HG02610 (cell line): Measurements from ENCODE around the gene GLRX3.

Experiments
- ATAC-seq: cut with Tn5 transposase; IDR thresholded peaks from one replicate; pipeline ENCODE4 v1.9.1; 2021; ENCODE audit warnings: mild to moderate bottlenecking, moderate library complexity; ENCODE audit not compliant: unreplicated experiment

GLRX3 gene

DNA sequence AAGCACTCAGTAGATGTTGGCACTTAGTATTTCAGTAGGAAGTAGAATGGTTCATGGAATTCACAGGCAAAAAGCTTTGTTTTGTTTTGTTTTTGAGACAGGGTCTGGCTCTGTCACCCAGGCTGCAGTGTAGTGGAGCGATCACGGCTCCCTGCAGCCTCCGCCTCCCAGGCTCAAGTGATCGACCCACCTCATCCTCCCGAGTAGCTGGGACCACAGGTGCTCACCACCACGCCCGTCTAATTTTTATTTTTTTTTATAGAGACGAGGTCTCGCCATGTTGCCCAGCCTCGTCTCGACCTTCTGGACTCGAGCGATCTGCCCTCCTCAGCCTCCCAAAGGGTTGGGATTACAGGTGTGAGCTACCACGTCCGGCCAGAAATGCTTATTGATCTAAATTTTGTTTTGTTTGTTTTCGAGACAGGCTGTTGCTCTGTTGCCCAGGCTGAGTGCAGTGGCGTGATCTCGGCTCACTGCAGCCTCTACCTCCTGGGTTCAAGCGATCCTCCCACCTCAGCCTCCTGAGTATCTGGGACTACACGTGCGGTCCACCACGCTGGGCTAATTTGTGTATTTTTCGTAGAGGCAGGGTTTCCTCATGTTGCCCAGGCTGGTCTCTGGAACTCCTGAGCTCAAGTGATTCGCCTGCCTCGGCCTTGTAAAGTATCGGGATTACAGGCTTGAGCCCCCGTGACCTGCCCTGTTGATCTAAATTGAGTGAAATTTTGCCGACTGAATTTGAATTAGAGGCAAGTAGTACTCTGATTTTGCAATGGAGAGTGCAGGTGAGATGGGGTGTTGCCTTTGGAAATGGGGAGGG is 1.7 kb downstream of the GLRX3 start:
- ATAC-seq, result no peak

DNA sequence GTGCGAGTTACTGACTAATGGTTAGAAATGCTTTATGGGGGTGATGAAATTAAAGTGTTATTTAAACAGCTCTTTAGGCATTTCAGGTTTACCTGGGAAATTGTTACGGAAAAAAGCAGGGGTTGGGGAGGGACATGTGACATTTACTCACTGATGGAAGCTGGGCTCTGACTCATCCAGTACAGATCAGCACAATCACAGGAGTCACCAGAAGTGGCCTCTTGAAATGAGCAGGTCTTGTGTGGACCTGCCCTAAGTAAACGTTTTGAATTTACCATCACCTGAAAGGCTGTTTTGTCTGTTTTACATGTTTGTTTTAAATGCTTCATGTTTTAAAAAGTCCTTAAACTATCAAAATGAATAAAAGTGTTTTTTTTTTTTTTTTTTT is 2.3 kb downstream of the GLRX3 start:
- no peak for ATAC-seq

DNA sequence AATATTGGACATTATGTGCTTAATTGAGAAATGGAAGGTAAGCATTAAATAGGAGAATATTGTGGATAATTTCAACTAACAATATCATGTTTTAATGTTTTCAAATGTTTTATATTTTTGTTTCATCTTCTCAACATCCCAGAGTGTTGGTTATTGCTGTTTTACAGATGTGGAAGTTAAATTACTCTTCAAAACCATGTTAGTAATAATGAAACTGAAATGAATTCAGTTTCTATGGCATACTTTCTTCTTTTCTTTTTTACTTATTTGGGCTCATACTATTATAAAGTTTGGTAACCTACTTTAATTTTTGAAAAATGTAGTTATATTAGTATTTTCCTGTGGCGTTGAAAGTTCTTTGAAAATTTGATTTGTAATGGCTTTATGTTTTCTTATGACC is 4.2 kb downstream of the GLRX3 start:
- ATAC-seq, result no peak

DNA sequence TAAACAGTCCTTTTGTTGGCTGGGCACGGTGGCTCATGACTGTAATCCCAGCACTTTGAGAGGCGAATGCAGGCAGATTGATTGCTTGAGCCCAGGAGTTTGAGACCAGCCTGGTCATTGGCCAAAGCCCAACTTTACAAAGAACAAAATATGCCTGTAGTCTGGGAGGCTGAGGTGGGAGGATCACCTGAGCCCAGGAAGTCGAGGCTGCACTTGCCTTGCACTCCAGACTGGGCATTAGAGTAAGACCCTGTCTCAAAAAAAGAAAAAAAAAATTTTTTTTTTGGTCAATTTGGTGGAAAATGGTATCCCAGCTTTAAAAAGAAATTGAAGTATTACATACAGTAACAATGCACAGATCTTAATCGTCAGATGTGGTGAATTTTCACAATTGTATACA is 4.8 kb downstream of the GLRX3 start:
- no peak for ATAC-seq

DNA sequence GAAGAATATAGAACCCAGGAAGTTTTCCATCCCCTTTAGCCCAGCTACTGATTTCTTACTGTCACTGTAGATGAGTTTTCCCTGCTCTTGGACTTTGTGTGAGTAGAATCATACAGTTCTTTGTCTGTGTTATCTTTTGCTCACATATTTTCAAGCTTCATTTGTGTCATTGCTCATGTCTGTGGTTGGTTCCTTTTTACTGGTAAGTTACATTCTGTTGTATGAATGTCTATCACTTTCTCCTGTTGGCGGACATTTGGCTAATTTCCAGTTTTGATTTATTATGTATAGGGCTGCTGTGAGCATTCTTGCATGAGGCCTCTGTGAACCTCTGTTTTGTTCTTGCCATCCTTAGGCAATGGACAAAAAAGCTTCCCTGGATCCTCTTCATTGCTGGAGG is 5.3 kb downstream of the GLRX3 start:
- peak; percentile 22 for ATAC-seq

DNA sequence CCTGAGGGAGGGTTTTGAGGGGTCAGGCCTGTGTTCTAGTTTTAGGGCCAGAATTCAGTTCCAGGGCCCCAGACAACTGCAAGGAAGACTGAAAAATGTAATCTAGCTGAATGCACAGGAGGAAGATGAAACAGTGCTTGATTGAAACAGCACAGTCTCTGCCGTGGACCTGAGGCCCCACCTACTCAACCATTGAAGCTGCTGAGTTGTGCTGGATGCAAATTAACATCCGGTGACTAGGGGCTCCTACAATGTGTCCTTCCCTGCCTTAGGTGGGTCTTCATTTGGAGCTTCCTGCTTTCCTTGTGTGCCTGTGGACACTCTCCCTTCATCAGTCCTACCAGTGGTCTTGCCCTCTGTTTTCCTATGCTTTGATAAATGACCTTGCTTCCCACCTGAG is 5.7 kb downstream of the GLRX3 start:
- peak; percentile 83 for ATAC-seq

DNA sequence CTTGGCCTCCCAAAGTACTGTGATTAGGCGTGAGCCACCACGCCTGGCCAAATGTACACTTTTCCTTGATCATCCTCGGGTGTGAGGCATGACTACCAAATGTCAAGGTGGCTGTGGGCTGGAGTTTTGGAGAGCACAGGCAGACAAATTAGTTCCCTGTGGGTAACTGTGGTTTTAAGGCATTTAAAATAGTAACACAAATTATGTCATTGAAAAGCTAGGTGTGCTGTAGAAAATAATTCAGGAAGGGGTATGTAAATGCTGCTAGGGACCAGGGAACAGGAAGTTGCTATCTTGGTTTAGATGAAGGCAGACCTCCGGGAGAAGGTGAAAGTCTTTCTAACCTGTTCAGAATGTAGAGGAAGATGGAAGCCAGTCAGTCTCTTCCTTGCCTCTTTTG is 9.9 kb downstream of the GLRX3 start:
- ATAC-seq, result no peak

DNA sequence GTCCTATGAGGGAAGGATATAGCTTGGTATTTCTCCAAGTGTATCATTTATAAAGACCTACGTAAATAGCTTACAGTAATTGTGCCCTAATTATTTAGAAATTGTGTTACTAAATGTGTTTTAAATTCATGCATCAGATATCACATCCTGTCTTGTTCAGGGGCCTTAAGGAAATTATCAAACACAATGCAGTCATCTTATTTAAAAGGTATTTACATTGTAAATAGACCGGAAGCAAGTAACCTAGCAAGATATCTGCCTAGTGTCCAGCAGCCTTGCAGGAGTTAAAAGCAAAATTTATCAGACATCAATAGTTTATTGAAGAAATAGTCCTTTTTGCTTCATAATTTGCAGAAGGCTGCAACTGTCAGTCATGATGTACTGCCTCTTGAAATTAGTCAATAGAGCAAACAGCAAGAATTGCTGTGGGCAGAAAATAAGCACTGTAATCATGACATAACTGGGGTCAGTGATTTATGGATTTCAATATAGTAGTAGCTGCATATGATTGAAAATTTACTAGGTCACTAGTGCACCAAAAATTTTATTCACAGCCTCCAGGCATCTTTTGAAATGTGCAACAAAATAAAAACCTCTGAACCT is 23.1 kb downstream of the GLRX3 start:
- no peak for ATAC-seq

DNA sequence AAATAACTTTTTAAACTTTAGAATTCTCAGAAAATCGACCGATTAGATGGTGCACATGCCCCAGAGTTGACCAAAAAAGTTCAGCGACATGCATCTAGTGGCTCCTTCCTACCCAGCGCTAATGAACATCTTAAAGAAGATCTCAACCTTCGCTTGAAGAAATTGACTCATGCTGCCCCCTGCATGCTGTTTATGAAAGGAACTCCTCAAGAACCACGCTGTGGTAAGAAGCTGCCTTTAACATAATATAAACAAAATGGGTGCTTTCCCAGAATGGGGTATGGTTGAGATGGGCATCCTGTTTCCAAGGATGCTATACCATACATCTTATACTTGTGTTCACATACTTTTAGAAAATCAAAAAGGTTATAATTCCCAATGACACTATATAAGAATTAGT is 24.6 kb downstream of the GLRX3 start:
- ATAC-seq, result no peak

DNA sequence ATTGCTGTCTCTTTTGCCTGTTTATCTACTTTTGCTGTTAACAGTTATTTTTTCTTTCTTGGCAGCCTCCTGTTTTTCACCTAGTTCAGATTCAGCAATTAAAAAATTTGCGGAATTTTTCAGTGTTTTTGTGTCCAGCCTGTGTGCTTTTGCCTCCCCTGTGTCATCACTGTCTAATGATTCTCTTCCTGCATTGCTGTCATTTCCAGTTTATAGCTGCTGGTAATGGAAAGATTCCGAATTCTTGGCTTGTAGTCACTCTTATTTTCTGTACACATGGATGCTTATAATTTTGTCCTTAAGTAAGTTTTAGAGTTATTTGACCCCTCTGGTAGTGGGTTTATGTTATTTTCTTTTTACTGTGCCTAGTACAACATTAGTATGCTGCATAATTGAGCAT is 25.1 kb downstream of the GLRX3 start:
- ATAC-seq, result no peak

DNA sequence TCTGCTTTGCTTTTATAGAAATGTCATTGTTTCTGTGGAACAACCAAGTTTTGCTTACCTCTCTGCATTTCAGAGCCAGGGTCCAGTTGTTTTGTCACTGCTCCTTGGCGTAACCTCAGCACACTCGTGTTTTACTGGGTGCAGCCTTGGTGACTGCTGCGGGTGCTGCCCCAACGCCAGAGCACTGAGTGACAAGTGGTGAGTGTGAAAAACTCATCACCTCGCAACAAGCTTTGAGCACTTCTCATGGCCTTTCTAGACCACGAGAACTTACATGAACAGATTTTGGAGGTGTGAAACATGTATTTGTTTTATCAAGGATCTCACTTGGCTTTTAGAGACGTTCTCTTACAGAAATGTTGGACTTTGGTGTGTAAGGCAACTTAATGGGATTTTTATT is 31.0 kb downstream of the GLRX3 start:
- ATAC-seq, result no peak

DNA sequence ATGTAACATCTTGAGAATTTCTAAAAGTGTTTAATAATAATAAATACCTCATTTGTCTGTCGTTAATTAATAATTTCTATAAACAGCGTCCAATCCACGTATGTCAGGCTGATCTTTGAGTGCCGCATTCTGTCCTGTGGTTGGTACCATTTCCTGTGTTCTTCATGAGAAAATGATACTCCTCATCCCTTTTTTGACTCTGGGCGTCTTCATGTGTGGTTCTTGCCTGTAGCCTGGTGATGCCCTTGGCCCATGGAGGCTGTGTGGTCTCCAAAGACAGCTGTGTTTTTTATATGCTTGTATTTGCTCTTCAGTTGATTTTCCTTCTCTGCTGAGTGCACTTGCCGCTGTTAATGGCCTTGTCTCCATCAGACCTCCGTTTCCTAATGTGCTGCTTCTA is 31.5 kb downstream of the GLRX3 start:
- ATAC-seq, result no peak

DNA sequence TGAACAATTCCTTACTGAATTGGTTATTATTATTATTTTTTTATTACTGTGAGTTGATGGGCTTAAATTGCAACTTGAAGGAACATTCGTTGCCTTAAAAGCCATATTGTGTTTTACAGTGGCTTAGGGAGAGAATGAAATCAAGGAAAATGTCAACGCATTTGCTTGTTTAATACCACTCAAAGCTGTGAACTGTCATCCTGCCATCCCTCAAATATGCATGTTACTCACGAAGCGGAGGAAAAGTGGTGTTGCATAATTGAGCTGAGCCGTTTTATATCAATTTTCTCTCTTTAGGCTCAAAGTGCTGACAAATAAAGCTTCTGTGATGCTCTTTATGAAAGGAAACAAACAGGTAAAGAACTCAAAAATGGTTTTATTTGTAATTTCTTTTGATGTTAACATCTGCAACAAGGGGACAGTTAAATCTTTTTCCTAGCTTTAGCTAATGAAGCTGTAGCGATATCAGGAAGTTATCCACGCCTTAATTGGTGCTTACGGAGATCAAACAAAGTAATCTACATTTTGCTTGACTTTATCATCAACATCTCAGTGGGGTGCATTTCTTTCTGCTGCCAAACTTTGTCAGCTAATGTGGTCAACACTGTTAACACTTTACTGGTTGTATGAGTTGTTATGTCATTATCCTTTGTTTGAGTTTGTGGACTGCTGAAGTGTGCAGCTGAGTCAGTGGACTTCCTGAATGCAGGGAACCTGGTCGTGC is 33.1 kb downstream of the GLRX3 start:
- ATAC-seq, result no peak

DNA sequence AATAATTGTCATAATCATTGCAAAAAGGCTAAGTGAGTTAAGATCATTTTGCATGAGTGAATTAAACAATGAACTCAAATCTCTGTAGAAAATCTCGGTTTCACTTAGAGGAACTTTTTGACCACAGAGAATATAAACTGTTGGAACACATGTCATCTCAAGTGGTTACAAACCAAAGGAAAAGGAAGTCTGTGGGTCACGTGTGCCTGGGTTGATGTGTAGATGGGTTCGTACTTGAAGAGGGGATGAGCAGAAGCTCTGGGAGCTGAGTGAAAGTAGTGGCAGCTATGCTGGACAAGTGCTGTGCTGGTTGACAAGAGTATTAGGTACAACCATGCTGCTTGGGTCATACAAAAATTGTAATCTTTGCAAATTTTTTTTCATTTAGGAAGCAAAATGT is 35.0 kb downstream of the GLRX3 start:
- peak; percentile 38 for ATAC-seq

DNA sequence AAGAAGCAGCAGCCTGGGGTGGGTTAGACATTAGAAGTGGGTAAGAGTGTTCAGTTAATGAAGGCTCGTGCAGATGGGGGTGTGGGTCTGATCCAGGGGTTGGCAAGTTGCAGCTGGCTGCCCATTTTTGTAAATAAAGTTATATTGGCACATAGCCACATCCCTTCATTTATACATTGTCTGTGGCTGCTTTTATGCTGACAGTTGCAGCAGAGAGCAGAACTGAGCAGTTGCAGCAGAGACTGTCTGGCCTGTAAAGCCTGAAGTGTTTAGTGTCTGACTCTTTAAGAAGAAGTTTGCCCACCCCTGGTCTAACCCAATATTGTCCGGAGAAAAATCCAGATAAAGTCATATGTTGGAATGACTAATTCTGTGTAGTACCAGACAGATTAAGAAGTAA is 38.1 kb downstream of the GLRX3 start:
- ATAC-seq, result no peak

DNA sequence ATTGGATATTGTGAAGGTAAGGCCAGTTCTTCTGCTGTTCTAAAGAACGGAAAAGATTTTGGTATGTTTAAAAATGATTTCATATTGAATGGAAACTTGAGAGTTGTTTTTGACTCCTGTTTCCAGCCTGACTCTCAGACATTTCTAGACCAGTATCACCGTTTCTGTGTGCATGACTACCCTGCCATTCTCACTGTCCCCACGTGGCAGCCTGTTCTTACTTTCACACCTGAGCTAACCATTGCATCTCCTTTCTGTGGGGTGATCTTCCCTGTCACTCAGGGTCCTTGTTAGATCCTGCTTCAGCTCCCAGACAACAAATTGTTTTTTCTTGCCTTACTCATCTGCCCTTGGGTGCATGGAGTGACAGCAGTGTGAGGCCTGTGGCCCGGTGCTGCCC is 38.9 kb downstream of the GLRX3 start:
- no peak for ATAC-seq

DNA sequence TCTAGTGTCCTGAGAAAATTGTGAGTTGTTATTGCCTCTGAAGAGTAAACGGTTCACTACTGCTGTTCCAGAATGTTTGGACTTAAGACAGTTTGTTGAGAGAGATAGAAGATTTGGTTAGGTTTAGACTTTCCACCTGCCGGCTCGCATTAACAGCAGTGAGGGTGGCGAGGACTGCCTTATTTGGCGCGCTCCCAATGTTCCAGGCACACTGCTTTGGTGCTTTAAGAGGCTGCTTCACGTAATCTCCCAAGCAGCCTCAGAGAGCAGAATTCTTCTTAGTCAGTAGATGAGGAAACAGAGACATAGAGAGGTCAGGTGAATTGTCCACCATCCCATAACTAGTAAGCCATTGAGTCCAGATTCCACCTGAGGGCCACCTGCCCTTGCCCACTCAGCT is 41.1 kb downstream of the GLRX3 start:
- no peak for ATAC-seq

DNA sequence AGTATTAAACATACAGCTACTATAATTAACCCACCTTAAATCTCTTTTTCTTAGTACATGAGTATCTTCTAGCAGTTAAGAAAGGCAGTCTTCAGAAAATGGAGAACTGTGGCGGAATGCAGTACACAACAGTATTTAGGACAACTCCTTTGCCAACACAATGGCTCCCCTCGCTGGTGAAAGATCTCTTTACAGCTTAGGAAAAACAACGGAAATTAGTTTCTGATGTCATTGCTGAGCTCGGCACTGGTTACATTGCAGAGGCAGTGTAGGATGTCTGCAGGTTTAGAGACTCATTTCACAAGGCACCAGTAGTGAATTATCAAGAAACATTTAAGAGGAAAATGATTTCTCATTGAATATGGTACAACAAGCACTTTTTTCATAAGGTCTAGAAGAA is 43.4 kb downstream of the GLRX3 start:
- ATAC-seq, result no peak

DNA sequence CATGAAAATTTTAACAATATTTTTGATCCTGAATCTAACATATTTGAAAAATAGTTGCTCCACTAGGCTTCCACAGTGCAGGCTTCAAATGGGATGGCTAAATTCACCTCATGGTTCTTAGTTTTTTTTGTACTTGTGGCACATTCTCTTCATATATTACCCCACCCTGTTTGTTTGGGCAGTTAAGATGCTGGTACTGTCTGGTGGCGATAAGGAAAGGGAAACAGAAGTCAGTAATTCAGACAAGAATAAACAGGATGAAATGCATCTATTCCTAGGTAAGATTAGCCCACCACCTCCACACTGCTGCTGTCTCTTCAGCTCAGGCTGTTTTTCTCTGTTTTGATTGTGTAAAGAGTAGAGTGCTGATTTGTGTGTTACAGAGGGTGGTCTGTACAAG is 44.2 kb downstream of the GLRX3 start:
- no peak for ATAC-seq

DNA sequence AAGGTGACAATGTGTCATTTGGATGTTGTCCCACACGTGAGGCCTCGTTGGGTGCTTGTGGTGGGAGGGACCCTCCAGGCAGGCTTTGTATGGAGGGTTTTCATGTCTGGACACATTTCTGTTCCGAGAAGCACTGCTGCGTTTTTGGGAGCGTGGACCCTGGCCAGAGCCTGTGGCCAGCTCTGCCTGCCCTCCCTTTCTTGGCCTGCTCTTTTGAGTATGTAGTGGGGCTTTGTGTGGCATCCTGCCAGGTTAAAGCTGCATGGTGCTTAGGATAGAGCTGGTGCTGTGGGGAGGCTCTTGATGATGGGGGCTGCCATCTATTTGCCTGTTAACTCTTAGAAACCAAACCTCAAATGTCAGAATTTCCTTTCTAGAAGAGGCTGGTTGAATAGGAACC is 45.7 kb downstream of the GLRX3 start:
- ATAC-seq, result no peak

DNA sequence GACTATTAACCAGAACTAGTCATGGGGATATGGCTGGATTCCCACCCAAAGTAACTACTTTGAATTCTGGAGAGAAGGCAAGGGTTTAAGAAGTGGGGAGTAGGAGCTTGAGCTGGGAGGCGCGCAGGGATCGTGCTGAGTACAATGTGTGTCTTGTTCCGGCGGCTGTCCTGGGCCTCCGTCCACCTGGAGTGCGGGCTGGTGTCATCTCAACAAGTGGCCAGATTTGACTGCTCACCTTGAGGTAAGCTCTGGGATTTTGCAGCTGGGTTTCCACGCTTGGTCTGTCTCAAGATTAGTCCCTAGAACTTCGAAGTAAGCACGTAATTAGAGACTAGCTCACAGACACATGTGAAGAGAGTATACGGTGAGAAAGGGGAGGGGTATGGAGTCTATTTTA is 49.4 kb downstream of the GLRX3 start:
- ATAC-seq, result no peak
